ENCODE data around the gene TRMT112. TPM values are rescaled to one million over a fixed set of nuclear protein-coding genes. Genes with fewer than 3 reads are reported as not detected.
A peak's percentile ranks its signal among the peaks of the same experiment; 100 is the strongest.

The TRMT112 gene
- total and polyA plus RNA-seq, 2 experiments from 2014 or later: 298 to 927 TPM

DNA sequence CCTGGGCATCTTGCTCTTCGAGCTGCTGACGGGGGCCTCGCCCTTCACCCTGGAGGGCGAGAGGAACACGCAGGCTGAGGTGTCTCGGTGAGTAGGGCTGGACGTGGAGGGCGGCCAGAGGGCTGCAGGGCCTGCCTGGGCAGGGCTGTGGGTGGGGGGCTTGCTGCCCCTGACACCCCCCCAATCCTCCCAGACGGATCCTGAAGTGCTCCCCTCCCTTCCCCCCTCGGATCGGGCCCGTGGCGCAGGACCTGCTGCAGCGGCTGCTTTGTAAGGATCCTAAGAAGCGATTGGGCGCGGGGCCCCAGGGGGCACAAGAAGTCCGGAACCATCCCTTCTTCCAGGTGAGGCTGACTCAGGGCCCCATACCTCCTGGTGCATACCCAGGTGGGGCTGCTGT lies 44.3 kb upstream of the TRMT112 start (continued):
- TF ChIP-seq, protein P1, sequence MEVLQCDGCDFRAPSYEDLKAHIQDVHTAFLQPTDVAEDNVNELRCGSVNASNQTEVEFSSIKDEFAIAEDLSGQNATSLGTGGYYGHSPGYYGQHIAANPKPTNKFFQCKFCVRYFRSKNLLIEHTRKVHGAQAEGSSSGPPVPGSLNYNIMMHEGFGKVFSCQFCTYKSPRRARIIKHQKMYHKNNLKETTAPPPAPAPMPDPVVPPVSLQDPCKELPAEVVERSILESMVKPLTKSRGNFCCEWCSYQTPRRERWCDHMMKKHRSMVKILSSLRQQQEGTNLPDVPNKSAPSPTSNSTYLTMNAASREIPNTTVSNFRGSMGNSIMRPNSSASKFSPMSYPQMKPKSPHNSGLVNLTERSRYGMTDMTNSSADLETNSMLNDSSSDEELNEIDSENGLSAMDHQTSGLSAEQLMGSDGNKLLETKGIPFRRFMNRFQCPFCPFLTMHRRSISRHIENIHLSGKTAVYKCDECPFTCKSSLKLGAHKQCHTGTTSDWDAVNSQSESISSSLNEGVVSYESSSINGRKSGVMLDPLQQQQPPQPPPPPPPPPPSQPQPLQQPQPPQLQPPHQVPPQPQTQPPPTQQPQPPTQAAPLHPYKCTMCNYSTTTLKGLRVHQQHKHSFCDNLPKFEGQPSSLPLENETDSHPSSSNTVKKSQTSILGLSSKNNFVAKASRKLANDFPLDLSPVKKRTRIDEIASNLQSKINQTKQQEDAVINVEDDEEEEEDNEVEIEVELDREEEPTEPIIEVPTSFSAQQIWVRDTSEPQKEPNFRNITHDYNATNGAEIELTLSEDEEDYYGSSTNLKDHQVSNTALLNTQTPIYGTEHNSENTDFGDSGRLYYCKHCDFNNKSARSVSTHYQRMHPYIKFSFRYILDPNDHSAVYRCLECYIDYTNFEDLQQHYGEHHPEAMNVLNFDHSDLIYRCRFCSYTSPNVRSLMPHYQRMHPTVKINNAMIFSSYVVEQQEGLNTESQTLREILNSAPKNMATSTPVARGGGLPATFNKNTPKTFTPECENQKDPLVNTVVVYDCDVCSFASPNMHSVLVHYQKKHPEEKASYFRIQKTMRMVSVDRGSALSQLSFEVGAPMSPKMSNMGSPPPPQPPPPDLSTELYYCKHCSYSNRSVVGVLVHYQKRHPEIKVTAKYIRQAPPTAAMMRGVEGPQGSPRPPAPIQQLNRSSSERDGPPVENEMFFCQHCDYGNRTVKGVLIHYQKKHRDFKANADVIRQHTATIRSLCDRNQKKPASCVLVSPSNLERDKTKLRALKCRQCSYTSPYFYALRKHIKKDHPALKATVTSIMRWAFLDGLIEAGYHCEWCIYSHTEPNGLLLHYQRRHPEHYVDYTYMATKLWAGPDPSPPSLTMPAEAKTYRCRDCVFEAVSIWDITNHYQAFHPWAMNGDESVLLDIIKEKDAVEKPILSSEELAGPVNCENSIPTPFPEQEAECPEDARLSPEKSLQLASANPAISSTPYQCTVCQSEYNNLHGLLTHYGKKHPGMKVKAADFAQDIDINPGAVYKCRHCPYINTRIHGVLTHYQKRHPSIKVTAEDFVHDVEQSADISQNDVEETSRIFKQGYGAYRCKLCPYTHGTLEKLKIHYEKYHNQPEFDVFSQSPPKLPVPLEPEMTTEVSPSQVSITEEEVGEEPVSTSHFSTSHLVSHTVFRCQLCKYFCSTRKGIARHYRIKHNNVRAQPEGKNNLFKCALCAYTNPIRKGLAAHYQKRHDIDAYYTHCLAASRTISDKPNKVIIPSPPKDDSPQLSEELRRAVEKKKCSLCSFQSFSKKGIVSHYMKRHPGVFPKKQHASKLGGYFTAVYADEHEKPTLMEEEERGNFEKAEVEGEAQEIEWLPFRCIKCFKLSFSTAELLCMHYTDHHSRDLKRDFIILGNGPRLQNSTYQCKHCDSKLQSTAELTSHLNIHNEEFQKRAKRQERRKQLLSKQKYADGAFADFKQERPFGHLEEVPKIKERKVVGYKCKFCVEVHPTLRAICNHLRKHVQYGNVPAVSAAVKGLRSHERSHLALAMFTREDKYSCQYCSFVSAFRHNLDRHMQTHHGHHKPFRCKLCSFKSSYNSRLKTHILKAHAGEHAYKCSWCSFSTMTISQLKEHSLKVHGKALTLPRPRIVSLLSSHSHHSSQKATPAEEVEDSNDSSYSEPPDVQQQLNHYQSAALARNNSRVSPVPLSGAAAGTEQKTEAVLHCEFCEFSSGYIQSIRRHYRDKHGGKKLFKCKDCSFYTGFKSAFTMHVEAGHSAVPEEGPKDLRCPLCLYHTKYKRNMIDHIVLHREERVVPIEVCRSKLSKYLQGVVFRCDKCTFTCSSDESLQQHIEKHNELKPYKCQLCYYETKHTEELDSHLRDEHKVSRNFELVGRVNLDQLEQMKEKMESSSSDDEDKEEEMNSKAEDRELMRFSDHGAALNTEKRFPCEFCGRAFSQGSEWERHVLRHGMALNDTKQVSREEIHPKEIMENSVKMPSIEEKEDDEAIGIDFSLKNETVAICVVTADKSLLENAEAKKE (CRISPR knock-in tag; IDR thresholded peaks at IDR 0.05): no peak
- TF ChIP-seq NANOG (IDR thresholded peaks at IDR 0.05; ENCODE audit: borderline replicate concordance): no peak
- TF ChIP-seq ZNF331 (CRISPR knock-in tag; IDR thresholded peaks at IDR 0.05; ENCODE audit: low read depth): no peak
- no peak for TF ChIP-seq ZNF114 (CRISPR knock-in tag; IDR thresholded peaks at IDR 0.05)
- no peak for TF ChIP-seq EZH2 (IDR thresholded peaks at IDR 0.05; ENCODE audit: low read depth, unreplicated experiment)

DNA sequence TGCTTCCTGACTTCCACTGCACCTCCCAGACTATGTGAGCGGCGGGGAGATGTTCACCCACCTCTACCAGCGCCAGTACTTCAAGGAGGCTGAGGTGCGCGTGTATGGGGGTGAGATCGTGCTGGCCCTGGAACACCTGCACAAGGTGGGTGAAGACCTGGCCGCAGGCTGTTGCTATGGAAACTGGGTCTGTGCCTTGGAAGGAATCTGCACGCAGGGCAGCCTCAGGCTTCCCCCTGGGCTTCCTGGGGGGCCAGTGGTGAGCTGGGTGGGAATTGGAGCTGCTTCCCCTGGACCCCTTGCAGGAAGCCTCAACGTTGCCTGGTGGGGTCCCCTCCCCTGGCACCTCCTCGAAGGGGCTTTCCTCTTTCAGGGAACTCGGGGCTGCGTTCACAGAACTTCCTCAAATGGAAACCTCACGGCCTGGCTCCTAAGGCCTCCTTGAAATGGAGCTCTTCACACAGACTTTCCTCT lies 43.1 kb upstream of the TRMT112 start:
- peak; percentile 2; the same call in 2 of the 3 replicates for ATAC-seq
- Histone ChIP-seq H3K4me3 (peak overlapping the region; percentile 86), H2AFZ (no peak overlapping the region), H3K4me2 (peak overlapping the region; percentile 91), H3K27ac (ENCODE audit: low read depth) (no peak overlapping the region), H3K4me1 (ENCODE audit: insufficient read depth) (peaks cover 13% of the 10 kb centered on the region; the same call in 1 of the 2 replicates), H3K27me3 (ENCODE audit: insufficient read depth) (peaks cover 14% of the 10 kb centered on the region; the same call in 1 of the 2 replicates), H3F3A (replicated peaks; ENCODE audit: low read depth) (0 out of 2 replicates have a peak, but pooled peaks cover 10% of the 10 kb centered on the region), H3K9me2 (ENCODE audit: insufficient read depth) (no peaks in the 10 kb centered on the region), H3K79me2 (replicated peaks; ENCODE audit: insufficient read depth) (no peaks in the 10 kb centered on the region), H4K20me1 (replicated peaks; ENCODE audit: insufficient read depth) (no peaks in the 10 kb centered on the region; the same call in 1 of the 2 replicates), H3K36me3 (ENCODE audit: insufficient read depth) (no peaks in the 10 kb centered on the region)
- Mint-ChIP-seq H3K9me3 (no peaks in the 10 kb centered on the region), H3K4me3 (peak overlapping the region; percentile 84), H3K27ac (no peak overlapping the region), H3K4me1 (peaks cover 27% of the 10 kb centered on the region), H3K27me3 (ENCODE audit: insufficient read depth, low read depth, poor library complexity) (peaks cover 22% of the 10 kb centered on the region), H3K36me3 (ENCODE audit: low read depth) (peaks cover 15% of the 10 kb centered on the region)
- DNase-seq (ENCODE audit: low spot score): peak; percentile 53
- TF ChIP-seq STAT1 (IDR thresholded peaks at IDR 0.05; ENCODE audit: unreplicated experiment) (no peak), NANOG (IDR thresholded peaks at IDR 0.05; ENCODE audit: borderline replicate concordance) (no peak), CREB1 (CRISPR knock-in tag; IDR thresholded peaks at IDR 0.05; ENCODE audit: low read depth) (no peak)
- TF ChIP-seq, protein P2, sequence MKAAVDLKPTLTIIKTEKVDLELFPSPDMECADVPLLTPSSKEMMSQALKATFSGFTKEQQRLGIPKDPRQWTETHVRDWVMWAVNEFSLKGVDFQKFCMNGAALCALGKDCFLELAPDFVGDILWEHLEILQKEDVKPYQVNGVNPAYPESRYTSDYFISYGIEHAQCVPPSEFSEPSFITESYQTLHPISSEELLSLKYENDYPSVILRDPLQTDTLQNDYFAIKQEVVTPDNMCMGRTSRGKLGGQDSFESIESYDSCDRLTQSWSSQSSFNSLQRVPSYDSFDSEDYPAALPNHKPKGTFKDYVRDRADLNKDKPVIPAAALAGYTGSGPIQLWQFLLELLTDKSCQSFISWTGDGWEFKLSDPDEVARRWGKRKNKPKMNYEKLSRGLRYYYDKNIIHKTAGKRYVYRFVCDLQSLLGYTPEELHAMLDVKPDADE (IDR thresholded peaks at IDR 0.05): no peak
- TF ChIP-seq, protein P3, sequence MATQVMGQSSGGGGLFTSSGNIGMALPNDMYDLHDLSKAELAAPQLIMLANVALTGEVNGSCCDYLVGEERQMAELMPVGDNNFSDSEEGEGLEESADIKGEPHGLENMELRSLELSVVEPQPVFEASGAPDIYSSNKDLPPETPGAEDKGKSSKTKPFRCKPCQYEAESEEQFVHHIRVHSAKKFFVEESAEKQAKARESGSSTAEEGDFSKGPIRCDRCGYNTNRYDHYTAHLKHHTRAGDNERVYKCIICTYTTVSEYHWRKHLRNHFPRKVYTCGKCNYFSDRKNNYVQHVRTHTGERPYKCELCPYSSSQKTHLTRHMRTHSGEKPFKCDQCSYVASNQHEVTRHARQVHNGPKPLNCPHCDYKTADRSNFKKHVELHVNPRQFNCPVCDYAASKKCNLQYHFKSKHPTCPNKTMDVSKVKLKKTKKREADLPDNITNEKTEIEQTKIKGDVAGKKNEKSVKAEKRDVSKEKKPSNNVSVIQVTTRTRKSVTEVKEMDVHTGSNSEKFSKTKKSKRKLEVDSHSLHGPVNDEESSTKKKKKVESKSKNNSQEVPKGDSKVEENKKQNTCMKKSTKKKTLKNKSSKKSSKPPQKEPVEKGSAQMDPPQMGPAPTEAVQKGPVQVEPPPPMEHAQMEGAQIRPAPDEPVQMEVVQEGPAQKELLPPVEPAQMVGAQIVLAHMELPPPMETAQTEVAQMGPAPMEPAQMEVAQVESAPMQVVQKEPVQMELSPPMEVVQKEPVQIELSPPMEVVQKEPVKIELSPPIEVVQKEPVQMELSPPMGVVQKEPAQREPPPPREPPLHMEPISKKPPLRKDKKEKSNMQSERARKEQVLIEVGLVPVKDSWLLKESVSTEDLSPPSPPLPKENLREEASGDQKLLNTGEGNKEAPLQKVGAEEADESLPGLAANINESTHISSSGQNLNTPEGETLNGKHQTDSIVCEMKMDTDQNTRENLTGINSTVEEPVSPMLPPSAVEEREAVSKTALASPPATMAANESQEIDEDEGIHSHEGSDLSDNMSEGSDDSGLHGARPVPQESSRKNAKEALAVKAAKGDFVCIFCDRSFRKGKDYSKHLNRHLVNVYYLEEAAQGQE (IDR thresholded peaks at IDR 0.05; ENCODE audit: unreplicated experiment): no peak

Measured in GM23338 (cell line).